ENCODE results near the gene PTPN9.
"Not testable (repeated sequence)": the region's sequence is repeated elsewhere in the genome, so short reads cannot be mapped to it uniquely, and the experiment has no call there.

DNA sequence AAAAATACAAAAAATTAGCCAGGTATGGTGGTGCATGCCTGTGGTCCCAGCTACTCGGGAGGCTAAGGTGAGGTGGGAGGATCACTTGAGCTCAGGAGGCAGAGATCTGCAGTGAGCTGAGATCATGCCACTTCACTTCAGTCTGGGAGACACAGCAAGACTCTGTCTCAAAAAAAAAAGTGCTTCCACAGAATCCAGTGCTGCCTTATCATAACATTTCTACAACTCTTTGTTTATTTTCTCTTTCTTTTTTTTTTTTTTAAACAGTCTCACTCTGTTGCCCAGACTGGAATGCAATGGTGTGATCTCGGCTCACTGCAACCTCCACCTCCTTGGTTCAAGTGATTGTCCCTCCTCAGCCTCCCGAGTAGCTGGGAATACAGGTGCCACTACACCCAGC, 53.4 kb downstream of the PTPN9 start:
- TF ChIP-seq, protein P1, sequence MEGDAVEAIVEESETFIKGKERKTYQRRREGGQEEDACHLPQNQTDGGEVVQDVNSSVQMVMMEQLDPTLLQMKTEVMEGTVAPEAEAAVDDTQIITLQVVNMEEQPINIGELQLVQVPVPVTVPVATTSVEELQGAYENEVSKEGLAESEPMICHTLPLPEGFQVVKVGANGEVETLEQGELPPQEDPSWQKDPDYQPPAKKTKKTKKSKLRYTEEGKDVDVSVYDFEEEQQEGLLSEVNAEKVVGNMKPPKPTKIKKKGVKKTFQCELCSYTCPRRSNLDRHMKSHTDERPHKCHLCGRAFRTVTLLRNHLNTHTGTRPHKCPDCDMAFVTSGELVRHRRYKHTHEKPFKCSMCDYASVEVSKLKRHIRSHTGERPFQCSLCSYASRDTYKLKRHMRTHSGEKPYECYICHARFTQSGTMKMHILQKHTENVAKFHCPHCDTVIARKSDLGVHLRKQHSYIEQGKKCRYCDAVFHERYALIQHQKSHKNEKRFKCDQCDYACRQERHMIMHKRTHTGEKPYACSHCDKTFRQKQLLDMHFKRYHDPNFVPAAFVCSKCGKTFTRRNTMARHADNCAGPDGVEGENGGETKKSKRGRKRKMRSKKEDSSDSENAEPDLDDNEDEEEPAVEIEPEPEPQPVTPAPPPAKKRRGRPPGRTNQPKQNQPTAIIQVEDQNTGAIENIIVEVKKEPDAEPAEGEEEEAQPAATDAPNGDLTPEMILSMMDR (IDR thresholded peaks at IDR 0.05) = not testable (repeated sequence)
- not testable (repeated sequence) for TF ChIP-seq EZH2 (IDR thresholded peaks at IDR 0.05; ENCODE audit: borderline replicate concordance, insufficient read depth, low read depth, low read length, poor library complexity, severe bottlenecking)

Data from B cell (primary cell).